HG02642 (cell line): Measurements from ENCODE around the gene LUM.

Experiments
- ATAC-seq: cut with Tn5 transposase; IDR thresholded peaks from one replicate; pipeline ENCODE4 v1.9.1; 2021; ENCODE audit warnings: mild to moderate bottlenecking; ENCODE audit not compliant: unreplicated experiment, poor library complexity

LUM gene, protein sequence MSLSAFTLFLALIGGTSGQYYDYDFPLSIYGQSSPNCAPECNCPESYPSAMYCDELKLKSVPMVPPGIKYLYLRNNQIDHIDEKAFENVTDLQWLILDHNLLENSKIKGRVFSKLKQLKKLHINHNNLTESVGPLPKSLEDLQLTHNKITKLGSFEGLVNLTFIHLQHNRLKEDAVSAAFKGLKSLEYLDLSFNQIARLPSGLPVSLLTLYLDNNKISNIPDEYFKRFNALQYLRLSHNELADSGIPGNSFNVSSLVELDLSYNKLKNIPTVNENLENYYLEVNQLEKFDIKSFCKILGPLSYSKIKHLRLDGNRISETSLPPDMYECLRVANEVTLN

DNA sequence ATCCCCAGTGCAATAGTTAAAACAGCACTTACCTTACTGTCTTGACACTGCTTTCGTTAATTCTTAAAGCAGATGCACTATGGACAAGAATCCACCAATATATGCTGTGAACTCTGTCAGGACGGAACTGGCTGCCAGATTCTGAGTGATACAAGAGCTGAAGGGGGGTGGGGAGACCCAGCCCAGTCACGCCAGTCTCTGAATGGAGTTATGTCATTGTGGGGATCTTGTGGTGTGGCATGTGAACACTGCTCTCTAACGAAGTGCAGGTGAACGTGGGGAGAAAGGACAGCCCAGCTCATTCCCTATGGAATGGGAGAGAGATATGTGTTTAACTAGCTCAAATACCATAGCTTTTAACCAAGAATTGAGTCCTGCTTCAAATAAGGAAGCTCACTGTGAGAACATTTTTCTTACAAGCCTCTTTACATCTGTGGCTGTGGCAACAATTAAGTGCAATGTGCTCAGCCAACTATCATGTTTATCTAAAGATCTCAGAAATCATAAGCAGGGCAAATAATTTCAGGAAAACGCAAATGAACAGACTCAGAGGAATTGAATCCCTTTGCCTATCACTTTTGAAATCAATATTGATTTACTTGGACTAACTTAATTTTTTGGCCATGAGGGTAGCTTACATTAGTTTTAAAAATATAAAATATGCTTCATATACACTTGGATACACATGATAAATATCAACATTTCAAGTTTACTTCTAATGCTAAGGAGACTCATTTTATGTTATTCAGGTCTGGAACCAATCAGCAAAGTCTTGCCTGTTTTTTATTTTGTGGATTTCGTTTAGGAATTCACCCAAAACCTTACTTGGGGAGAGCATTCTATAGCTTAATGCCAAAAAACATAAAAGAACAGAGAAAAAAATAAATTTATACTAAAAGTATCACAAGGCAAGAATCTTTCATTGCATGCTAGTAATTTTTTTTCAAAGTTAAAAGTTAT, at the start of gene LUM:
Gene LUM (minus strand): TSS at position 129 of the 960 bp plus-strand sequence. CDS start 2,515 bp downstream, outside the sequence.
- ATAC-seq, result no peak

DNA sequence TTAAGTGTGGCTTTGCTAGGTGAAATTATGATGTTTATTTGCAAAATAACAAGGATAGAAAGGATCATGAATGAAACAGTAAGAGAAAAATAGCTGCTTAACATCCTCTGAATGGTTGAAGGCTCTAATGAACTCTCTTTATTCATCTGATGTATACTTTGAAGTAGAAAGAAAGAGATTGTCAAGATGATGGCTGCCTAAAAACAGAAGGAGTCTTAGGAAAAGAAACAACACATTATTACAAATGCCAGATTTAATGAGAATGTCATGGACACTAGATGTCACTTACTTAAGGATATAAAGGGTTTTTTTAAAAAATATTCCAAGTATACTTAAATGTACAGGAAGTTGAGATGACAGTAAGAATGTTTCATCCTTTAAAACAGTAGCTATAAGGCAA, 49.7 kb upstream of the LUM start:
- no peak for ATAC-seq

DNA sequence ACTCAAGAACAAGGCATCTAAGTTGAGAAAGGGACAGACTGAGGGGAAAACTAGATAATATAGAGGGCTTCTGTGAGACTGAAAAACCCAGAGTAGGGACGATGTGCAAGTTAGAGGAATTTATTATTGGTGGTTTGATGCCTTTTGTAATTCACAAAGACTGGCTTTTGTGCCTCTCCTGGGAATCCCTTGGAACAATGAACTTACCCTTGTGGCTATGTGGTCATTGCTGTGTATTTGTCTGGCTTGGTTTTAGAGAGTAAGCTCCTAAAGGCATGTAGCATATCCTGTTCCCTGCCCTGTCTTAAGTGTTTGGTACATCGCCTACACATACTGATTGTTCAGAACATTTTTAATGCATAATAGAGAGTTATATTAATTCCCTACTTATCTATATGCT, 44.7 kb upstream of the LUM start:
- no peak for ATAC-seq

DNA sequence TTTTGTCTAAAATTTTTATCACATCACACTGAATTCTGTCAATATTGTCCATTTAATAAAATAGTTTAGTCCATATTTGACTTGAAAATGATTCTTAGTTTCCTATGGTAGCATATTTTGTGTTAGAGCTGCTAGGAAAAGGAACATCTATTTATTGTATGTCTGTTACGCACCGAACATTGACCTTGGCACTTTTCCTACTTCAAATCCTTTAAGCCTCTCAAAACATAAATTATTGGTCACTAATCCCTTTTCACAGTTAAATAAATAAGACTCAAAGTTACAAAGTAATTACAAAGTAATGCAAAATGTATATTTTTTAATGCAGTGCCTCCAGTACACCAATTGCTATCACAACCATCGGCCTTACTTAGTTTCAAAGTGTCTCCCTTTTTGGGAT, 42.8 kb upstream of the LUM start:
- ATAC-seq, result no peak

DNA sequence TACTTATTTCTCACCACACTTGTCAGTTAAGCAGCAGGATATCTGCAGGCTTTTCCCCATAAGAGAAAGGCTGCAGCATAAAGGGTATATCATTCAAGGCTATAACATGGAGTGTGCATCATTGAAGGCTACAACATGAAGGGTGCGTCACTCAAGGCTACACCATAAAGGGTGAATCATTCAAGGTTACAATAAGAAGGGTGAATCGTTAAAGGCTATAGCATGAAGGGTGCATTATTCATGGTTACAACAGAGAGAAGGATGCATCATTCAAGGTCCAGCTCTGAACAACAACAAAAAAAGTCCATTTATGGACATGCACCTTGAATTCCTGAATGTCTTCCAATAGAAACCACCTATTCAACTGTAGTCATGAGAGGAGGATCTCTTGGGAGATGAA, 32.8 kb upstream of the LUM start:
- no peak for ATAC-seq

DNA sequence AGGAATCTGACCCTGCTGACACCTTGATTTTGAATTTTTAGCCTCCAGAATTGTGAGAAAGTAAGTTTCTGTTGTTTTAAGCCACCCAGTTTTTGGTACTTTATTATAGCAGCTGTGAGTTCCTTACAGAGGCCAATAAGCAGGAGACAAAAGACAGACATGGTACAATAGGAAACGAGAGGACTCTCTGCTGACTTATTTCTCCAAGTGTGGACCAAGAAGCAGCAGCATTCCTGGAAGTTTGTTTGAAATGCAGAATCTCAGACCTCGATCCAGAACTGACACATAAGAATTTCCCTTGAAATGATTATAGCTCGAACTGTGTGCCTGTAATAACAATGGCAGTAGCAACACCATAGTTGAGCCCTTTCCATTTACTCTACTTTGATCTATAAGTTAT, 31.9 kb upstream of the LUM start:
- no peak for ATAC-seq

DNA sequence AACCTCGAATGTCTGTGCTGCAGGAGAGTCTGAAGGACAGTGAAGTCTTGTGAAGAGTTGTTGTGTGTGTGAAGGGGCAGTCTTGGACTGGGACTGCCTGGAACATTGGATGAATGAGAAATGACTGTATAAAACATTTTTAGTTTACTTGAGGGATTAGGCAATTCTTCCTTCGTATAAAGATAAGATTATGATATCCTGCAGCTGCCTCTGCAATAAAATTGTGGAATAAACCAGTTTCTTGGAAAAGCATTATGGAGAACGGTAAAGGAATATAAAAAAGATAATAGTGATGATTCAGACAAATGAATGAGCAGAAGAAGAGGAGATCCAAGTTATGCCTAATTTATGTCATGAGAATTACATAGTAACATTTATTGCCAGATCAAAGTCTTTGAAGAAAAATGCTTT, 30.9 kb upstream of the LUM start:
- ATAC-seq, result no peak

DNA sequence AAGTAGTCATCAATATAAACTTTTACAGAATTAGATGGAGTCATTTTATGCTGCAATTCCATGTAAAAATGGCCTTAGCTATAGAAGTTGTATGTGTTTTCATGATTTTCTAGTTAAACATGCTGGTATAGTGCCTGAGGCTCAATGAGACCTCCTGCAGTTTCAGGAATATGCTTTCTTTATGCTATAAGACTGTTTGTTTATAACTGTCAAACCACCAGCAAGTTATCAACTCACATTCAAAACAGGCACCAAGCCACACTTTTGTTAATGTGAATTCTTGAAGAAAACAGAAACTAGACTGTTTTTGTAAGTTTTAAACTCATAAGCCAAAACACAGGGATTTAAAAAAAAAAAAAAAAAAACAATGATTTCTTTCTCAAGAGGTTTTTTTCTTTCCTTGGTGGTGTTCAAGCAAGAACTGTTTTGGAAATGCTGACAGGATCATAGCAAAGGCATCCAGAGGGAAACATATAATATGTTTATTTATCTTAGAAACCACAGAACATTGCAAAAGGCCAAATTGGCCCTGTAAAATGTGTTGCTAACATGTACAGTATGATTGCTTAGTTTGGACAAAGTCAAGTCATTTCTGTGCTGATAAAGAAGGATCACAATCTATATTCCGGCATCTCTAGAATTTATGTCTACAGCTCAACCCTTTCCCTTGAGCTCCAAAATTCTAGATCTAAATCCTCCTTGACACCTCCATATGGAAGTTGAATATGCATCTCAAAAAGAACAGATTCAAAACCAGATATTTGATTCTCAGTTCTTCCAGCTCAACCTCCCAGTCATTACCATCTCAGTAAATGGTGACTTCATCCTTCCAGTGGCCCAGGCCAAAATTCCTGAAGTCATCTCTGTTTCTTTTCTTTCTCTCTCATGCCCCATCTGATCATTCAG, 29.0 kb upstream of the LUM start:
- ATAC-seq, result no peak

DNA sequence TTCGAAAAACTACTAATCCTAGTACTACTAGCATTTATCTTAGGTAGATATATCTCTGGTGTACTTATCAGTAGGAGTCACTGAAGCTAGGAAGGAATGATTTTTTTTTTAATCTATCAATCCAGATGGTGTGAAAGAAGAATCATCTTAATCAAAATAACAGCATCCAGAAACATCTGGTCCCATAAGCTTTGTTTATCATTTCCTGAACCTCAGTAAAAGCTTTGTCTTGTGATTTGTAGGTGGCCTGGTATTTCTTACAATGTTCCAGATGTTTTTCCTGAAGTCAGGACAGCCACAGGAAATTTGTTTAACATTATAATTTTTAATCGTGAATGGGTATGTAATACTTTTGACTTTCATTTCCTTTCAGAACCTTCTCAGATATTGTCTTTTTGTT, 28.0 kb upstream of the LUM start:
- no peak for ATAC-seq

DNA sequence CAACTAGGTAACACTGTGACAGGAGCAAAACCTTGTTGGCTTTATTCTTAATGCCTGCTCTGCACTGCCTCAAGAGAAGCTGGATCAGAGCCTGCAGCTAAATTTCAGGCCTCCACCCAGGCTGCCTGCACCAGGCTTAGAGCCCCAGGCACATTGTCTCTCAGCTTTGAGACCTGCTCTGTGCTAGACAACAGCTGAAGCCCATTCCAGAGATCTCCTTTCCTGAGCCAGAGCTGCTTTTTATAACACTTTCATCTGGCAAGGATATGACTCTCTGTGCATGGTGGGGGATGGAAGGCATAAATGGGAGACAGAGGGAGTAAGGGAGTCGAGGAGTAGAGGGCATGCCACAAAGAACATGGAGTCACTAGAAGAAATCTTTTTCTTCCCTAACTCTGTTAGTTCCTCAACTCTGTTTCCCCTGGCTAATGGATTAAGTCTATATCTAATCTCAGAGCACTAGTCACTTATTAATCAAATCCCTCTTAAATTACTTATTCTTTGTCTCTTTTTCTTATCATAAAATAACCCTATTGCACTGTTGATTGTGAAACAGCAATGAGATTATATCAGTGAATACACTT, 27.1 kb upstream of the LUM start:
- ATAC-seq, result no peak

DNA sequence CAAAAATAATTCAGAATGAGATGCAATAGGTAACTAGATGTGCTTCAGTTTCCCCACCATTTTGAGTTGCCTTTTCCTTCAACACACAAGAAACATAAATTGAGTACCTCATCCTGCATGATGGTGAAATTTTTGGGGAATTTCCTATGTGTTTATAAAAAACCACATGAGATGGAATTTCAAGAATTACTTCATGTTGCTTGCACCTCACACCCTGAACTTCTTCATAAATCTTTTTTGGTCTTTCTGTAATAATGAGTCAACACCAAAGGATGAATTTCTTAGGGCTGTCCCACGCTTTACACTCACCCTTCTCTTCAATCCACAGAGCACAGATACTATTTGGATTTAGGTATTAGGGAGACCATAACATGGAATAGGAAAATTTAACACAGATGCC, 22.6 kb upstream of the LUM start:
- ATAC-seq, result no peak

DNA sequence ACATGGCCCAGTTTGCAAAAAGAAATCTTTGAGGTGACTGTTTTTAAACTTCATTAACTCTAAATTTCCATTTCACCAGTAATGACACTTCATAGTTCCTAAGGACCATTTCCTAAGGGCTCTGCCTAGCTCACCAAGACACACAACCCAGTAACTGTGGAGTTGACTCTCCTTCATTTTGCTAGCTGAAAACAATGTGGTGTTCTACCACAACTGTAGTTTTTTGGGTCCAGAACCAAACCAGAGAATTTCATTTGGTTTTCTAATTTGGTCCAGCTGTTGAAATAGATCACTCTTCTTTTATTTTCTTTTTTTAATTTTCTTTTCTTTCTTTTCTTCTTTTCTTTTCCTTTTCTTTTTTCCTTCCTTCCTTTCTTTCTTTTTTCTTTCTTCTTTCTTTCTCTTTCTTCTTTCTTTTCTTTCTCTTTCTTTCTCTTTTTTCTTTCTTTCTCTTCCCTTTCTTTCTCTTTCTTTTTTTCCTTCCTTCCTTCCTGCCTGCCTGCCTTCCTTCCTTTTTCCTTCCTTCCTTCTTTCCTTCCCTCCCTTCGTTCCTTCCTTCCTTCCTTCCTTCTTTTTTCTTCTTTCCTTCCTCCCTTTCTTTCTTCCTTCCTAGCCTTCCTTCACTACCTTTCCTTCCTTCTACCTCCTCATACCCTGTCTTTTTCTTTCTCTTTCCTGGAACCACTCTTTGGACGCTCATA, 18.5 kb upstream of the LUM start:
- ATAC-seq, result no peak

DNA sequence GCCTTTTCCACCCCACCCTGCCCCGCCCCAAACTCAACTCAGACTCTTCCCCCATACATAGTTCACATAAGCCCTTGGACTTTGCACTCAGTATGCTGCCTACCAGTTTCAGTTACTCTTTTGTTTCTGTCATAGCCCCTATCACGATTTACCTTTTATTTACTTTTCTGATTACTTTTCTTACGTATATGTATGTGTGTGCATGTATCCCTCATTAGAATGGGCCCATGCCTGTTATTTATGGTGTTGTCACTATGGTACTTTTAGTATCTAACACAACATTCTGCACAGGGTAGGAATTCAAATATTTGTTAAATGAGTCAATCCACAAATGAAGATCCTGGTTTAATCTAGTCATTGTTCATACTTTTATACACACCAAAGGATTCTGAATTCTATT, 16.5 kb upstream of the LUM start:
- ATAC-seq, result no peak

DNA sequence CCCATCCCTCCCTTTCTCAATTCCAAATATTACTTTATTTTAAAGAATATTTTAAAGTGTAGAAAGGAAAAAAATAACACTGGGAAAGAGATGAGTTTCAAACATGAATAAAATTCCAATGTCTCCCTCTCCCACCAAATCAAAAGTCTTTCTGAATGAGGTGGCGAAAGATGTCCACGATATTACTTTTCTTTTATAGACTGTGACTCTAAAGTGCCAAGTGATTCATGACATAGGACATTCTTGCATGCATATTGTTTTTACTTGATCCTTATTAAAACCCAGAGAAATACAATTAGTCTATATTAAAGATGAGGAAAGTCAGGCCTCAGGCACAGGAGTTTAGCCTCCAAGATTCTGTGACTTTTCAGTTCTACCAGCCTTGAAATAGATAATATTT, 16.0 kb upstream of the LUM start:
- no peak for ATAC-seq

DNA sequence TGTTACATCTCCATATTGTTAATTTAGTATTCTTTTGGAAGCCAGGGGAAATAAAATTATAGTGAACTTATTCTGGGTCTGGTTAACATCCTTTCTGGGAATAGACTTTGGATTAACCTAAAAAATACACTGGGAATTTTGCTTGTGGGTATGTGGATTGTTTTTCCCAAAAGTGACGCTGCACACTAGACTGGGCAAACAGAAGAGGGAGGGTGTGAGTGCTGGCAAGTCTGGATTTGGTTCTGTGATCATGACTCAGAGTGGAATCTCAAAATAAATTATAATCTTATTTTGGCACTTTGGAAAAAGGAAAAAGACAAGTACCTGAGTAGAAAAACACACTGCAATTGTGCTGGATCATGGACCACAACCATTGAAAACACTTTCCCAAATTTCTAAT, 15.2 kb upstream of the LUM start:
- no peak for ATAC-seq

DNA sequence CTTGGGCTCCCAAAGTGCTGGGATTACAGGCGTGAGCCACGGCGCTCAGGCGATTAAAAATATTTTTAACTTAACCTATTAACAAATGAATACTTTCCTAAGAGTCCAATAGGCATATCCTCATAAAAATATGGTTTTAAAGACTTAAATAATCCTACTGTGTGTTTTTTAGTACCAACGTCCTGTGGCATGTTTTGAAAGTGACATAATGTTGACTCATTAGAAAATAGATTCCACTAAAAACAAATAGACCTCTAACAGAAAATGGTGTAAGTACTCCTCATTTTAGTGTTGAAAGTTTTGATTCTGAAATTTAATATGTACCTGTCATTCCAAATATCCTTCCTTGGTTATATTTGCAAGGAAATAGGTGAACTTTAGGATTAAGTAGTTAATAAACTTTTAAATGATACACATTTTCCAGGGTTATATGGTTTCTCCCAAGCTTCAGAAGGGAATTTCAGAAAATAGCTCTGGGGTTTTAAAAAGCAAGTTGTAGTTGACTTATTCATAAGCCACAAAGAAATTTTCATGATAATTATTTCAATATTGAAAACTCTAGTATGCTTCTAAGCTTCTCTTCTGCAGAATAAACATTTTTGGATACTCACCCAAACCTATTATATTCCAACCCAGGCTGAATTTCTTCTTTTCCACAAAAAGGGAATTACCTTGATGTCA, 12.1 kb upstream of the LUM start:
- no peak for ATAC-seq

DNA sequence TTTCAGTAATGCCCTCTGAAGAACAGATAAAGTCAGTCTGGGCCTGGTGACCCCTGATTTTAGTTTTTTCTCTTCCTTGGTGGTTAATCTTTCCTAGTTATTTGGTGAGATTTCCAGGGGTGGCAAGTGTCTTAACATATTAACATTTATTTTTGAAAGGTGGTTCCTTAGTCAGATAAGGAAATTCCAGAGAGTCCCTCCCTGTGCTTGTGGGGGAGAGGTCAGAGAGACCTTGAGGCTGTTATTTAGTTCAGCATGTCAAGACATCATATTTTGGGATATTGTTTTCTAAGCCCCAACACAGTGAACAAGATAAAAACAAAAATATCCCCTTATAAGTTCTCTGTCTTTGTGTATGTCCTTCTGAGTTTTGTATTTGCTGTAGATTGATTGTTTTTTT, 9.5 kb upstream of the LUM start:
- no peak for ATAC-seq

DNA sequence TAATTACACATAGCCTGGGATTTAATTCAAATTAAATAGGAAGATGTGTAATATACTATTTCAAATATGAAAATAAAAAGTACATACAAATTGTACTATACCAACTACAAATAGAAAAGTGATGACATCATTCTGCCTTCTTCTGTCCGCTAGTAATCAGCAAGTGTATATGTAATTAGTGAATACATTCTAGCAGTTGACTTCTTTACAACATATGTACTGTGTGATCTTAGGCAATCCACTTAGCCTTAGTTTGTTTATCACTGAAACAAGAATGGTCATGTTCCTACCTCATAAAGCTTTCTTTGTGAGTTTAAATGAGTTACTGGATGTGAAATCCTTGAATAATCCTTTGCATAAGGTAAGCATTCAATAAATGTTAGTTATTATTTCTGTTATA, 7.8 kb upstream of the LUM start:
- ATAC-seq, result no peak

DNA sequence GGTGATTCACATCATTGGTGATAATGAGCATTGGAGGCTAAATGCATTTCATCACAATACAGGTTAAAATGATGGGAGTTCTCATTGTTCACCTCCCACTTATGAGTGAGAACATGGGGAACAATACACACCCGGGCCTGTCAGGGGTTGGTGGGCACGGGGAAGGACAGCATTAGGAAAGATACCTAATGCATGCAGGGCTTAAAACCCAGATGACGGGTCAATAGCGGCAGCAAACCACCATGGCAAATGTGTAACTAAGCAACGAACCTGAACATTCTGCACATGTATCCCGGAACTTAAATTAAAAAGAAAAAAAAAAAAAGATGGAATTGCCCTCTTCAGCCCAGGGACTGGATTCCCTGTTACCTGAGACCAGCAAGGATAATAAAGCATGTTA, 2.3 kb upstream of the LUM start:
- no peak for ATAC-seq
